Activated T-cell treated with anti-CD3 and anti-CD28 coated beads, Interleukin-2, amount 50 U/mL, for 4 hours (primary cell): ENCODE results near the gene COL13A1. TPM values are rescaled to one million over a fixed set of nuclear protein-coding genes. Genes with fewer than 3 reads are reported as not detected.

Experiments used
- ATAC-seq, 2 donors: fragments of 200-7000 bp; cut with Tn5 transposase; one replicate each; pipeline ENCODE4 v1.10.0; 2021
- DNase-seq: peaks from one replicate; pipeline ENCODE4 v3.0.0-alpha.2; 2020
- H3K27me3 Mint-ChIP-seq: one replicate; pipeline ENCODE4 v1.8.0; 2021; ENCODE audit warnings: low read depth, mixed read lengths
- H3K36me3 Mint-ChIP-seq: one replicate; pipeline ENCODE4 v1.8.0; 2022; ENCODE audit warnings: mixed read lengths; ENCODE audit not compliant: insufficient read depth
- H3K4me1 Mint-ChIP-seq: one replicate; pipeline ENCODE4 v1.8.0; 2021; ENCODE audit warnings: low read depth, mixed read lengths
- H3K4me3 Mint-ChIP-seq: one replicate; pipeline ENCODE4 v1.8.0; 2021; ENCODE audit warnings: mild to moderate bottlenecking, moderate library complexity, mixed read lengths
- H3K9me3 Mint-ChIP-seq: one replicate; pipeline ENCODE4 v1.8.0; 2021; ENCODE audit warnings: mixed read lengths
- total RNA-seq, 3 donors: library from RNA; stranded (reverse); gene quantifications; one replicate each; pipeline ENCODE4 v1.2.1, GENCODE V29; 2021

Gene COL13A1
- total RNA-seq, 3 donors from 2014 or later: not detected

- Mint-ChIP-seq H3K4me3 (no peak overlapping the region), H3K9me3 (no peaks in the 10 kb centered on the region), H3K4me1 (no peaks in the 10 kb centered on the region), H3K36me3 (no peaks in the 10 kb centered on the region), H3K27me3 (peaks cover 13% of the 10 kb centered on the region)
- DNase-seq (no peak), ATAC-seq (no peak)
These were observed 28.6 kb upstream of the COL13A1 start for GRCh38 chr10:69772933-69773704.

- ATAC-seq: no peak
- no peaks in the 10 kb centered on the region for H3K36me3 Mint-ChIP-seq
These were observed 27.1 kb upstream of the COL13A1 start for GRCh38 chr10:69774596-69774995.

GRCh38 chr10:69780077-69780476, 21.6 kb upstream of the COL13A1 start:
- no peak for ATAC-seq
- Mint-ChIP-seq H3K4me1 (no peaks in the 10 kb centered on the region), H3K27me3 (no peaks in the 10 kb centered on the region), H3K9me3 (no peaks in the 10 kb centered on the region), H3K4me3 (no peak overlapping the region), H3K36me3 (no peaks in the 10 kb centered on the region)
- no peak for DNase-seq

More at GRCh38 chr10:69774596-69774995, 27.1 kb upstream of the COL13A1 start:
- Mint-ChIP-seq H3K4me1 (no peaks in the 10 kb centered on the region), H3K4me3 (no peak overlapping the region), H3K9me3 (no peaks in the 10 kb centered on the region), H3K27me3 (peaks cover 5% of the 10 kb centered on the region)
- DNase-seq: no peak

GRCh38 chr10:69781576-69781975, 20.1 kb upstream of the COL13A1 start:
- no peaks in the 10 kb centered on the region for H3K4me1 Mint-ChIP-seq
- ATAC-seq: no peak
- no peak overlapping the region for H3K4me3 Mint-ChIP-seq
- no peaks in the 10 kb centered on the region for H3K36me3 Mint-ChIP-seq
- no peaks in the 10 kb centered on the region for H3K9me3 Mint-ChIP-seq
- peaks cover 6% of the 10 kb centered on the region for H3K27me3 Mint-ChIP-seq
- DNase-seq: no peak

GRCh38 chr10:69783515-69783914, 18.2 kb upstream of the COL13A1 start:
- ATAC-seq: no peak
- H3K36me3 Mint-ChIP-seq: no peaks in the 10 kb centered on the region

GRCh38 chr10:69786791-69787190, 14.9 kb upstream of the COL13A1 start:
- Mint-ChIP-seq H3K9me3 (no peaks in the 10 kb centered on the region), H3K4me3 (no peak overlapping the region), H3K27me3 (peaks cover 6% of the 10 kb centered on the region), H3K36me3 (no peaks in the 10 kb centered on the region), H3K4me1 (no peaks in the 10 kb centered on the region)
- ATAC-seq (no peak), DNase-seq (no peak)

More at GRCh38 chr10:69783515-69783914, 18.2 kb upstream of the COL13A1 start:
- no peaks in the 10 kb centered on the region for H3K4me1 Mint-ChIP-seq
- no peaks in the 10 kb centered on the region for H3K9me3 Mint-ChIP-seq
- DNase-seq: no peak
- H3K4me3 Mint-ChIP-seq: no peak overlapping the region
- peaks cover 6% of the 10 kb centered on the region for H3K27me3 Mint-ChIP-seq

- Mint-ChIP-seq H3K36me3 (no peaks in the 10 kb centered on the region), H3K27me3 (peaks cover 6% of the 10 kb centered on the region), H3K4me1 (no peaks in the 10 kb centered on the region), H3K4me3 (no peak overlapping the region), H3K9me3 (no peaks in the 10 kb centered on the region)
- DNase-seq (no peak), ATAC-seq (no peak)
These were observed 14.0 kb upstream of the COL13A1 start for GRCh38 chr10:69787681-69788080.

GRCh38 chr10:69789164-69789576, 12.5 kb upstream of the COL13A1 start:
- Mint-ChIP-seq H3K27me3 (peaks cover 9% of the 10 kb centered on the region), H3K4me1 (no peaks in the 10 kb centered on the region), H3K9me3 (no peaks in the 10 kb centered on the region), H3K36me3 (no peaks in the 10 kb centered on the region), H3K4me3 (no peak overlapping the region)
- no peak for DNase-seq
- ATAC-seq: no peak

GRCh38 chr10:69791812-69792211, 9.9 kb upstream of the COL13A1 start:
- H3K27me3 Mint-ChIP-seq: peaks cover 14% of the 10 kb centered on the region
- ATAC-seq: no peak
- no peaks in the 10 kb centered on the region for H3K36me3 Mint-ChIP-seq
- no peaks in the 10 kb centered on the region for H3K4me1 Mint-ChIP-seq
- peaks cover 12% of the 10 kb centered on the region for H3K9me3 Mint-ChIP-seq
- DNase-seq: no peak
- no peak overlapping the region for H3K4me3 Mint-ChIP-seq

- no peaks in the 10 kb centered on the region for H3K36me3 Mint-ChIP-seq
- no peak for DNase-seq
- H3K9me3 Mint-ChIP-seq: peaks cover 12% of the 10 kb centered on the region
- H3K27me3 Mint-ChIP-seq: peaks cover 16% of the 10 kb centered on the region
- ATAC-seq: no peak
- no peak overlapping the region for H3K4me3 Mint-ChIP-seq
- no peaks in the 10 kb centered on the region for H3K4me1 Mint-ChIP-seq
These were observed 9.4 kb upstream of the COL13A1 start for GRCh38 chr10:69792341-69792740.

- no peaks in the 10 kb centered on the region for H3K4me1 Mint-ChIP-seq
- peaks cover 12% of the 10 kb centered on the region for H3K9me3 Mint-ChIP-seq
- no peaks in the 10 kb centered on the region for H3K36me3 Mint-ChIP-seq
- no peak for DNase-seq
- peaks cover 31% of the 10 kb centered on the region for H3K27me3 Mint-ChIP-seq
- no peak for ATAC-seq
- H3K4me3 Mint-ChIP-seq: no peak overlapping the region
These were observed 7.0 kb upstream of the COL13A1 start for GRCh38 chr10:69794673-69795072.

GRCh38 chr10:69795242-69795934, 6.3 kb upstream of the COL13A1 start:
- Mint-ChIP-seq H3K4me3 (no peak overlapping the region), H3K27me3 (peaks cover 35% of the 10 kb centered on the region), H3K9me3 (peaks cover 12% of the 10 kb centered on the region), H3K36me3 (no peaks in the 10 kb centered on the region), H3K4me1 (no peaks in the 10 kb centered on the region)
- ATAC-seq: no peak
- DNase-seq: no peak

- H3K4me1 Mint-ChIP-seq: peaks cover 9% of the 10 kb centered on the region
These were observed 3.7 kb upstream of the COL13A1 start for GRCh38 chr10:69797959-69798358.

GRCh38 chr10:69800109-69800508, 1.6 kb upstream of the COL13A1 start:
- H3K4me3 Mint-ChIP-seq: no peak overlapping the region
- ATAC-seq: no peak
- H3K27me3 Mint-ChIP-seq: peaks cover 67% of the 10 kb centered on the region

More at GRCh38 chr10:69797959-69798358, 3.7 kb upstream of the COL13A1 start:
- DNase-seq (no peak), ATAC-seq (no peak)
- Mint-ChIP-seq H3K36me3 (no peaks in the 10 kb centered on the region), H3K27me3 (peaks cover 51% of the 10 kb centered on the region), H3K9me3 (peaks cover 12% of the 10 kb centered on the region), H3K4me3 (no peak overlapping the region)

GRCh38 chr10:69800665-69801064, 1.0 kb upstream of the COL13A1 start:
- Mint-ChIP-seq H3K27me3 (peaks cover 69% of the 10 kb centered on the region), H3K4me3 (peak overlapping the region; percentile 41), H3K36me3 (no peaks in the 10 kb centered on the region), H3K4me1 (peaks cover 9% of the 10 kb centered on the region), H3K9me3 (peaks cover 9% of the 10 kb centered on the region)
- ATAC-seq: no peak
- no peak for DNase-seq

More at GRCh38 chr10:69800109-69800508, 1.6 kb upstream of the COL13A1 start:
- DNase-seq: no peak
- Mint-ChIP-seq H3K4me1 (peaks cover 9% of the 10 kb centered on the region), H3K9me3 (peaks cover 12% of the 10 kb centered on the region), H3K36me3 (no peaks in the 10 kb centered on the region)
